ENCODE results near the gene SLC12A3.

The SLC12A3 gene, protein sequence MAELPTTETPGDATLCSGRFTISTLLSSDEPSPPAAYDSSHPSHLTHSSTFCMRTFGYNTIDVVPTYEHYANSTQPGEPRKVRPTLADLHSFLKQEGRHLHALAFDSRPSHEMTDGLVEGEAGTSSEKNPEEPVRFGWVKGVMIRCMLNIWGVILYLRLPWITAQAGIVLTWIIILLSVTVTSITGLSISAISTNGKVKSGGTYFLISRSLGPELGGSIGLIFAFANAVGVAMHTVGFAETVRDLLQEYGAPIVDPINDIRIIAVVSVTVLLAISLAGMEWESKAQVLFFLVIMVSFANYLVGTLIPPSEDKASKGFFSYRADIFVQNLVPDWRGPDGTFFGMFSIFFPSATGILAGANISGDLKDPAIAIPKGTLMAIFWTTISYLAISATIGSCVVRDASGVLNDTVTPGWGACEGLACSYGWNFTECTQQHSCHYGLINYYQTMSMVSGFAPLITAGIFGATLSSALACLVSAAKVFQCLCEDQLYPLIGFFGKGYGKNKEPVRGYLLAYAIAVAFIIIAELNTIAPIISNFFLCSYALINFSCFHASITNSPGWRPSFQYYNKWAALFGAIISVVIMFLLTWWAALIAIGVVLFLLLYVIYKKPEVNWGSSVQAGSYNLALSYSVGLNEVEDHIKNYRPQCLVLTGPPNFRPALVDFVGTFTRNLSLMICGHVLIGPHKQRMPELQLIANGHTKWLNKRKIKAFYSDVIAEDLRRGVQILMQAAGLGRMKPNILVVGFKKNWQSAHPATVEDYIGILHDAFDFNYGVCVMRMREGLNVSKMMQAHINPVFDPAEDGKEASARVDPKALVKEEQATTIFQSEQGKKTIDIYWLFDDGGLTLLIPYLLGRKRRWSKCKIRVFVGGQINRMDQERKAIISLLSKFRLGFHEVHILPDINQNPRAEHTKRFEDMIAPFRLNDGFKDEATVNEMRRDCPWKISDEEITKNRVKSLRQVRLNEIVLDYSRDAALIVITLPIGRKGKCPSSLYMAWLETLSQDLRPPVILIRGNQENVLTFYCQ

DNA sequence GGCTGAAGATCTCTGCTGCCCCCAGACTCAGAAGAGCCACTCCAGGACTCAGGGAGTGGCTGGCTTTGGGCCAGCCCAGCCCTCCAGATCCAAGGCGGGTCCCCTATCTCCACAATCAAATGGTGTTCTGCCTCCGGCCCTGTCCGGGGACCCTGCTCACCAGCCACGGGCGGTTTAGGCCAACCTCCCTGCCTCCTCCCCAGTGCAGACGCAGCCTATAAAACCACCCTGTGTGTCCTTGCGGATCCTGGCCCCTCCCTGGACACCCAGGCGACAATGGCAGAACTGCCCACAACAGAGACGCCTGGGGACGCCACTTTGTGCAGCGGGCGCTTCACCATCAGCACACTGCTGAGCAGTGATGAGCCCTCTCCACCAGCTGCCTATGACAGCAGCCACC lies at the start of gene SLC12A3:
Gene SLC12A3 (plus strand): TSS at position 248 of the 400 bp plus-strand sequence. CDS start 29 bp downstream, at position 277.
- H3K9ac ChIP-seq: no peak within 1 kb of the TSS
- H3K27ac ChIP-seq: no peak within 1 kb of the TSS
- H3K4me1 ChIP-seq (ENCODE audit: low read depth, poor library complexity, severe bottlenecking): peaks cover 68% of the 10 kb centered on the region
- no peak within 1 kb of the TSS for H3K4me3 ChIP-seq (IDR thresholded peaks at IDR 0.05; ENCODE audit: insufficient read depth, low read depth, low read length)
- H3K27me3 ChIP-seq (ENCODE audit: insufficient read depth, low read depth): no peaks in the 10 kb centered on the region
- no peak within 1 kb of the TSS for H3K4me2 ChIP-seq
- H3K79me2 ChIP-seq (ENCODE audit: insufficient read depth, low read depth): no peaks in the 10 kb centered on the region
- H4K20me1 ChIP-seq (ENCODE audit: insufficient read depth): no peaks in the 10 kb centered on the region
- no peak within 1 kb of the TSS for H2AFZ ChIP-seq (ENCODE audit: low read depth)
- TF ChIP-seq, protein P1, sequence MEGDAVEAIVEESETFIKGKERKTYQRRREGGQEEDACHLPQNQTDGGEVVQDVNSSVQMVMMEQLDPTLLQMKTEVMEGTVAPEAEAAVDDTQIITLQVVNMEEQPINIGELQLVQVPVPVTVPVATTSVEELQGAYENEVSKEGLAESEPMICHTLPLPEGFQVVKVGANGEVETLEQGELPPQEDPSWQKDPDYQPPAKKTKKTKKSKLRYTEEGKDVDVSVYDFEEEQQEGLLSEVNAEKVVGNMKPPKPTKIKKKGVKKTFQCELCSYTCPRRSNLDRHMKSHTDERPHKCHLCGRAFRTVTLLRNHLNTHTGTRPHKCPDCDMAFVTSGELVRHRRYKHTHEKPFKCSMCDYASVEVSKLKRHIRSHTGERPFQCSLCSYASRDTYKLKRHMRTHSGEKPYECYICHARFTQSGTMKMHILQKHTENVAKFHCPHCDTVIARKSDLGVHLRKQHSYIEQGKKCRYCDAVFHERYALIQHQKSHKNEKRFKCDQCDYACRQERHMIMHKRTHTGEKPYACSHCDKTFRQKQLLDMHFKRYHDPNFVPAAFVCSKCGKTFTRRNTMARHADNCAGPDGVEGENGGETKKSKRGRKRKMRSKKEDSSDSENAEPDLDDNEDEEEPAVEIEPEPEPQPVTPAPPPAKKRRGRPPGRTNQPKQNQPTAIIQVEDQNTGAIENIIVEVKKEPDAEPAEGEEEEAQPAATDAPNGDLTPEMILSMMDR (conservative IDR thresholded peaks at IDR 0.05; ENCODE audit: low read depth, low read length): no peak
- no peaks in the 10 kb centered on the region for H3K36me3 ChIP-seq (ENCODE audit: insufficient read depth)

DNA sequence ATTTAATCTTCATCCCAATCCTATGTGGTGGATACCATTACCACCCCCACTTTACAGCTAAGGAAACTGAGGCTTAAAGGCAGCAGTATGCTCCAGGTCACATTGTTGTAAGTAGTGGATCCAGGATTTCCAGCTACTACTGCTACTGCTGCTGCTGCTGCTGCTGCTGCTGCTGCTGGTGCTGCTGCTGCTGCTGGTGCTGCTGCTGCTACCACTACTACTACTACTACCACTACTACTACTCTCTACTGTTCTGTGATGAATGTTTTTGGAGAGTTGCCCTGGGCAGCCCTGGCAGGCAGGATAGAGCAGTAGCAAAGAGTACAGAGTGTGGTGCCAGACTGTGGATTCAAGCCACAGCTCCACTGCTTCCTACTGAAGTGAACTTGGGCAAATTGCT lies 49.3 kb upstream of the SLC12A3 start:
- Histone ChIP-seq H3K4me2 (no peak overlapping the region), H3K36me3 (ENCODE audit: insufficient read depth) (no peaks in the 10 kb centered on the region), H3K9ac (no peak overlapping the region), H3K27me3 (ENCODE audit: insufficient read depth, low read depth) (no peaks in the 10 kb centered on the region), H3K4me1 (ENCODE audit: low read depth, poor library complexity, severe bottlenecking) (no peaks in the 10 kb centered on the region), H3K27ac (no peak overlapping the region), H4K20me1 (ENCODE audit: insufficient read depth) (no peaks in the 10 kb centered on the region), H2AFZ (ENCODE audit: low read depth) (no peak overlapping the region), H3K4me3 (IDR thresholded peaks at IDR 0.05; ENCODE audit: insufficient read depth, low read depth, low read length) (no peak overlapping the region), H3K79me2 (ENCODE audit: insufficient read depth, low read depth) (no peaks in the 10 kb centered on the region)
- TF ChIP-seq, protein P1 (conservative IDR thresholded peaks at IDR 0.05; ENCODE audit: low read depth, low read length): no peak

DNA sequence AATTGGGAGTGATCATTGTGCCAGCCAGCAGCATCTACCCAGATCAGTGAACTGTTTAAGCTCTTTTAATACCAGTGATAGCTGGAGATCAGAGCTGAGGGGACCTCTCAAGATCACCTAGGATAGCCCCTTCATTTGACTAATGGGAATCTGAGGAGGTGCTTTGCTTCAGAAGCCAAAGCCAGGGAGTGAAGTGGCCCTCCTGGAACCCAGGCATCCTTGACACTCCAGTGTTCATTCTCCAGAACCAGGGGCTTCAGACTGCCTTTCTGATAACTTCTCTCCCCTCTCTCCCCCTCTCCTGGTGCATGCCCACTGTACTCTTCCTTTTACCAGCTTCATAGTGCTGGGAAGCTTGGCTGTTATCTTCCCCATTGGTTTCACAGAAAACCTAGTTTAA lies 48.0 kb upstream of the SLC12A3 start:
- no peak overlapping the region for H3K4me3 ChIP-seq (IDR thresholded peaks at IDR 0.05; ENCODE audit: insufficient read depth, low read depth, low read length)
- TF ChIP-seq, protein P1 (conservative IDR thresholded peaks at IDR 0.05; ENCODE audit: low read depth, low read length): no peak
- no peaks in the 10 kb centered on the region for H3K79me2 ChIP-seq (ENCODE audit: insufficient read depth, low read depth)
- H3K9ac ChIP-seq: no peak overlapping the region
- H2AFZ ChIP-seq (ENCODE audit: low read depth): no peak overlapping the region
- no peaks in the 10 kb centered on the region for H3K4me1 ChIP-seq (ENCODE audit: low read depth, poor library complexity, severe bottlenecking)
- no peaks in the 10 kb centered on the region for H3K27me3 ChIP-seq (ENCODE audit: insufficient read depth, low read depth)
- no peak overlapping the region for H3K27ac ChIP-seq
- no peak overlapping the region for H3K4me2 ChIP-seq
- no peaks in the 10 kb centered on the region for H3K36me3 ChIP-seq (ENCODE audit: insufficient read depth)
- no peaks in the 10 kb centered on the region for H4K20me1 ChIP-seq (ENCODE audit: insufficient read depth)

DNA sequence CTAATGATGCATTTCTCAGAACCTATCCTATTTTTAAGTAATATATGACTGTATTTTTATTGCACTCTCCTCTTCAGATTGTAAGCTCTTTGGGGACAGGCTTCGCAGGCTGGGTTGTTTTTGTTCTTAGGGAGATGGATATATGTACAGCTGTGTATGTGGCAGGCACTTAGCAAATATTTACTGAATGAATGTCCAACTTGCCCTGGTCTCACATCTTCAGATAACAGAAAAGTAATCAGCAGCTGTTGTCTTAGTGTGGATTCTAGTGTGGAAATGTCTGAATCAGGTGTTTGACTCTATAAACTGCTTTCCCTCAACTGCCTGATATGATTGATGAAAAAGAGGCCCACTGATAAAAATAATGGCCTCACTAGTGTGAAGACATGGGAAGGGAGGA lies 47.1 kb upstream of the SLC12A3 start:
- Histone ChIP-seq H4K20me1 (ENCODE audit: insufficient read depth) (no peaks in the 10 kb centered on the region), H3K27me3 (ENCODE audit: insufficient read depth, low read depth) (no peaks in the 10 kb centered on the region), H3K9ac (no peak overlapping the region), H3K79me2 (ENCODE audit: insufficient read depth, low read depth) (no peaks in the 10 kb centered on the region), H2AFZ (ENCODE audit: low read depth) (no peak overlapping the region), H3K27ac (no peak overlapping the region), H3K4me1 (ENCODE audit: low read depth, poor library complexity, severe bottlenecking) (no peaks in the 10 kb centered on the region), H3K36me3 (ENCODE audit: insufficient read depth) (no peaks in the 10 kb centered on the region), H3K4me2 (no peak overlapping the region), H3K4me3 (IDR thresholded peaks at IDR 0.05; ENCODE audit: insufficient read depth, low read depth, low read length) (no peak overlapping the region)
- TF ChIP-seq, protein P1 (conservative IDR thresholded peaks at IDR 0.05; ENCODE audit: low read depth, low read length): no peak
